SK-N-SH treated with all-trans-retinoic acid at 6 μM for 48 hours (cell line): ENCODE results near the gene GRIA2.

ENCODE experiments used
- ATAC-seq: fragments of 200-7000 bp; cut with Tn5 transposase; 3 replicates; pipeline ENCODE4 v1.9.1; 2020; ENCODE audit warnings: mild to moderate bottlenecking, moderate library complexity
- ARNTL ChIP-seq: fragments of 450-650 bp; formaldehyde crosslinking; IDR thresholded peaks from 2 replicates; pipeline ENCODE4 v1.5.0; 2020; ENCODE audit warnings: low read depth, mild to moderate bottlenecking, moderate library complexity, borderline replicate concordance
- BACH2 ChIP-seq: fragments of 250-450 bp; sonication (Bioruptor Pico); IDR thresholded peaks from 2 replicates; pipeline ENCODE4 v1.9.0; 2021; ENCODE audit warnings: mild to moderate bottlenecking, borderline replicate concordance
- CREB5 ChIP-seq: fragments of 250-450 bp; sonication (Bioruptor Pico); IDR thresholded peaks from 2 replicates; pipeline ENCODE4 v1.5.1; 2020; ENCODE audit warnings: low read depth, mild to moderate bottlenecking, moderate library complexity
- CSDC2 ChIP-seq: fragments of 250-450 bp; sonication (Bioruptor Pico); IDR thresholded peaks from 2 replicates; pipeline ENCODE4 v1.5.0; 2020; ENCODE audit warnings: mild to moderate bottlenecking, moderate library complexity
- ESRRG ChIP-seq: fragments of 250-450 bp; sonication (Bioruptor Pico); IDR thresholded peaks from 2 replicates; pipeline ENCODE4 v1.6.1; 2021; ENCODE audit warnings: mild to moderate bottlenecking
- GLIS3 ChIP-seq: fragments of 250-450 bp; sonication (Bioruptor Pico); IDR thresholded peaks from 2 replicates; pipeline ENCODE4 v1.5.0; 2020; ENCODE audit warnings: mild to moderate bottlenecking, moderate library complexity
- OSR1 ChIP-seq: fragments of 250-450 bp; sonication (Bioruptor Pico); IDR thresholded peaks from 2 replicates; pipeline ENCODE4 v1.8.0; 2022; ENCODE audit warnings: moderate library complexity, mild to moderate bottlenecking, inconsistent platforms
- PPARA ChIP-seq: fragments of 250-450 bp; sonication (Bioruptor Pico); IDR thresholded peaks from 2 replicates; pipeline ENCODE4 v1.5.0; 2020; ENCODE audit warnings: mild to moderate bottlenecking, borderline replicate concordance
- SNAI2 ChIP-seq: fragments of 250-450 bp; sonication (Bioruptor Pico); IDR thresholded peaks from 2 replicates; pipeline ENCODE4 v1.5.0; 2020; ENCODE audit warnings: mild to moderate bottlenecking, moderate library complexity
- TCF4 ChIP-seq: fragments of 250-450 bp; sonication (Bioruptor Pico); IDR thresholded peaks from 2 replicates; pipeline ENCODE4 v1.8.0; 2021; ENCODE audit warnings: mild to moderate bottlenecking, moderate library complexity, borderline replicate concordance
- TSHZ2 ChIP-seq: fragments of 250-450 bp; sonication (Bioruptor Pico); IDR thresholded peaks from 2 replicates; pipeline ENCODE4 v1.5.0; 2020; ENCODE audit warnings: mild to moderate bottlenecking, moderate library complexity
- ZC3H10 ChIP-seq: fragments of 250-450 bp; sonication (Bioruptor Pico); IDR thresholded peaks from 2 replicates; pipeline ENCODE4 v1.5.1; 2021; ENCODE audit warnings: mild to moderate bottlenecking, moderate library complexity
- ZFP3 ChIP-seq: fragments of 250-450 bp; sonication (Bioruptor Pico); IDR thresholded peaks from 2 replicates; pipeline ENCODE4 v1.5.0; 2020; ENCODE audit warnings: mild to moderate bottlenecking, moderate library complexity
- ZFP30 ChIP-seq: fragments of 450-650 bp; formaldehyde crosslinking; IDR thresholded peaks from 2 replicates; pipeline ENCODE4 v1.5.0; 2022; ENCODE audit warnings: mild to moderate bottlenecking, moderate library complexity
- ZNF565 ChIP-seq: fragments of 450-650 bp; formaldehyde crosslinking; conservative IDR thresholded peaks from 2 replicates; pipeline ENCODE4 v1.5.0; 2020; ENCODE audit warnings: low read depth, mild to moderate bottlenecking, moderate library complexity
- ZNF70 ChIP-seq: fragments of 450-650 bp; formaldehyde crosslinking; IDR thresholded peaks from 2 replicates; pipeline ENCODE4 v1.5.0; 2020; ENCODE audit warnings: mild to moderate bottlenecking, moderate library complexity
- ZNF8 ChIP-seq: fragments of 450-650 bp; formaldehyde crosslinking; IDR thresholded peaks from 2 replicates; pipeline ENCODE4 v1.5.0; 2020; ENCODE audit warnings: mild to moderate bottlenecking, moderate library complexity
- TF ChIP-seq, protein P1 (sequence below): fragments of 250-450 bp; sonication (Bioruptor Pico); IDR thresholded peaks from 2 replicates; pipeline ENCODE4 v1.5.1; 2021; ENCODE audit warnings: mild to moderate bottlenecking, moderate library complexity
- TF ChIP-seq, protein P2 (sequence below): fragments of 250-450 bp; sonication (Bioruptor Pico); IDR thresholded peaks from 2 replicates; pipeline ENCODE4 v1.8.0; 2020; ENCODE audit warnings: mild to moderate bottlenecking, moderate library complexity, borderline replicate concordance

GRIA2 gene

GRCh38 chr4:157270108-157270507, 49.6 kb downstream of the GRIA2 start:
- TF ChIP-seq OSR1 (CRISPR knock-in tag) (no peak), ESRRG (CRISPR knock-in tag) (no peak), SNAI2 (no peak), BACH2 (no peak), CREB5 (CRISPR knock-in tag) (no peak), ZFP3 (CRISPR knock-in tag) (no peak), PPARA (CRISPR knock-in tag) (no peak), ZNF8 (no peak), CSDC2 (CRISPR knock-in tag) (no peak), ZNF70 (CRISPR knock-in tag) (no peak), ZFP30 (CRISPR knock-in tag) (no peak), GLIS3 (CRISPR knock-in tag) (no peak), ZC3H10 (no peak)
- TF ChIP-seq, protein P1, sequence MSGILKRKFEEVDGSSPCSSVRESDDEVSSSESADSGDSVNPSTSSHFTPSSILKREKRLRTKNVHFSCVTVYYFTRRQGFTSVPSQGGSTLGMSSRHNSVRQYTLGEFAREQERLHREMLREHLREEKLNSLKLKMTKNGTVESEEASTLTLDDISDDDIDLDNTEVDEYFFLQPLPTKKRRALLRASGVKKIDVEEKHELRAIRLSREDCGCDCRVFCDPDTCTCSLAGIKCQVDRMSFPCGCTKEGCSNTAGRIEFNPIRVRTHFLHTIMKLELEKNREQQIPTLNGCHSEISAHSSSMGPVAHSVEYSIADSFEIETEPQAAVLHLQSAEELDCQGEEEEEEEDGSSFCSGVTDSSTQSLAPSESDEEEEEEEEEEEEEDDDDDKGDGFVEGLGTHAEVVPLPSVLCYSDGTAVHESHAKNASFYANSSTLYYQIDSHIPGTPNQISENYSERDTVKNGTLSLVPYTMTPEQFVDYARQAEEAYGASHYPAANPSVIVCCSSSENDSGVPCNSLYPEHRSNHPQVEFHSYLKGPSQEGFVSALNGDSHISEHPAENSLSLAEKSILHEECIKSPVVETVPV (CRISPR knock-in tag) = no peak

GRCh38 chr4:157270552-157270951, 50.0 kb downstream of the GRIA2 start:
- no peak for ATAC-seq
- TF ChIP-seq CREB5 (CRISPR knock-in tag) (no peak), ARNTL (CRISPR knock-in tag) (no peak), ESRRG (CRISPR knock-in tag) (no peak)

More at GRCh38 chr4:157270108-157270507, 49.6 kb downstream of the GRIA2 start:
- ATAC-seq = no peak

DNA sequence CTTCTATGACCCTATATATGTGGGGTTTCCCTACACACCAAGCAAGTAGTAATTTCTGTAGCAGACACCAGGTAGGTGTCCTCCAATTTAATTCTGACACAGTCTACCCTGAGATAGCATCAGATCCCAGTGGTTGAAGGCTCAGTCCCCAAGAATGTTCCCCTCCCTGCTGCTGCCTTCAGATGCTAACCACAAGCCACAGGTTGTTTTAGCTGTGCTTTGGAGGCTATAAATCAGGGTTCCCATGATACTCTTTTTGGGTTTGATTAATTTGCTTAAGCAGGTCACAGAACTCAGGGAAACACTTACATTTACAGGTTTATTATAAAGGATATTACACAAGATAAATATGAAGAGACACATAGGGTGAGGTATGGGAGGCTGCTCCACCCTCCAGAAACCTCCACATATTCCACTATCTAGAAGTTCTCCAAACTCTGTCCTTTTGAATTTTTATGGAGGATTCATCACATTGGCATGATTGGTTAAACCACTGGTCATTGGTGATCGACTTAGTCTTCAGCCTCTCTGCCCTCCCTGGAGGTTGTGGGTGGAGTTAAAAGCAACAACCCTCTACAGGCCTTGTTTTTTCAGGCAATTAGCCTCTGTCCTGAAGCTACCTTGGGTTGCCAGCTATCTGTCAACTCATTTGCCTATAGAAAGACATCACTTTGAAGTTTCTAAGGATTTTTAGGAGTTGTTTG, 50.8 kb downstream of the GRIA2 start:
- ATAC-seq = no peak
- TF ChIP-seq ZNF565 (CRISPR knock-in tag) (no peak), ESRRG (CRISPR knock-in tag) (no peak), TCF4 (no peak), TSHZ2 (CRISPR knock-in tag) (no peak), ZNF8 (no peak)
- TF ChIP-seq, protein P1 (CRISPR knock-in tag) = no peak
- TF ChIP-seq, protein P2, sequence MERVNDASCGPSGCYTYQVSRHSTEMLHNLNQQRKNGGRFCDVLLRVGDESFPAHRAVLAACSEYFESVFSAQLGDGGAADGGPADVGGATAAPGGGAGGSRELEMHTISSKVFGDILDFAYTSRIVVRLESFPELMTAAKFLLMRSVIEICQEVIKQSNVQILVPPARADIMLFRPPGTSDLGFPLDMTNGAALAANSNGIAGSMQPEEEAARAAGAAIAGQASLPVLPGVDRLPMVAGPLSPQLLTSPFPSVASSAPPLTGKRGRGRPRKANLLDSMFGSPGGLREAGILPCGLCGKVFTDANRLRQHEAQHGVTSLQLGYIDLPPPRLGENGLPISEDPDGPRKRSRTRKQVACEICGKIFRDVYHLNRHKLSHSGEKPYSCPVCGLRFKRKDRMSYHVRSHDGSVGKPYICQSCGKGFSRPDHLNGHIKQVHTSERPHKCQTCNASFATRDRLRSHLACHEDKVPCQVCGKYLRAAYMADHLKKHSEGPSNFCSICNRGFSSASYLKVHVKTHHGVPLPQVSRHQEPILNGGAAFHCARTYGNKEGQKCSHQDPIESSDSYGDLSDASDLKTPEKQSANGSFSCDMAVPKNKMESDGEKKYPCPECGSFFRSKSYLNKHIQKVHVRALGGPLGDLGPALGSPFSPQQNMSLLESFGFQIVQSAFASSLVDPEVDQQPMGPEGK = no peak
